Measurements from ENCODE around the gene PCMTD2. TPM values are rescaled to one million over a fixed set of nuclear protein-coding genes. Genes with fewer than 3 reads are reported as not detected.
A peak's percentile ranks its signal among the peaks of the same experiment; 100 is the strongest.
"Not testable (repeated sequence)": the region's sequence is repeated elsewhere in the genome, so short reads cannot be mapped to it uniquely, and the experiment has no call there.

The PCMTD2 gene
- polyA plus RNA-seq, 3 donors: 127 to 218 (median 160) TPM

DNA sequence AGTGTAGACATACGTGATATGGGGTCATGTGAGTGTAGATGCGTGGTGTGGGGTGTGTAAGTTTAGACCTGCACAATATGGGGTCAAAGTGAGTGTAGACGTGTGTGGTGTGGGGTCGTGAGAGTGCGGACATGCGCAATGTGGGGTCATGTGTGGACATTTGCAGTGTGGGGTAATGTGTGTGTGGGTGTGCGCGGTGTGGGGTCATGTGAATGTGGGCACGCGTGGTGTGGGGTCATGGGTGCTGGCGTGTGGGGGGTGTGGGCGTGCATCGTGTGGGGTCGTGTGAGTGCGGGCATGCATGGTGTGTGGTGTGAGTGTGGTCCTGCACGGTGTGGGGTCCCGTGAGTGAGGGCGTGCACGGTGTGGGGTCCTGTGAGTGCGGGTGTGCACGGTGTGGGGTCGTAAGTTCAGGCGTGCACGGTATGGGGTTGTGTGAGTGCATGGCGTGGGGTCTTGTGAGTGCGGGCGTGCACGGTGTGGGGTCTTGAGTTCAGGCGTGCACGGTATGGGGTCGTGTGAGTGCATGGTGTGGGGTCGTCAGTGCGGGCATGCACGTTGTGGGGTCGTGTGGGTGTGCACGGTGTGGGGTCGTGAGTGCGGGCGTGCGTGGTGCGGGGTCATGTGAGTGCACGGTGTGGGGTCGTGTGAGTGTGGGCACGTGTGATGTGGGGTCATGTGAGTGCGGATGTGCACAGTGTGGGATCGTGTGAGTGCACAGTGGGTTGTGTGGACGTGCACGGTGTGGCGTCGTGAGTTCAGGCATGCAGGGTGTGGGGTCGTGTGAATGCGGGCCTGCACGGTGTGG, 14.3 kb downstream of the PCMTD2 start:
- DNase-seq (ENCODE audit: extremely low read depth in 1 of 11, low read depth in 9 of 11, low spot score in 4 of 11): no peak

DNA sequence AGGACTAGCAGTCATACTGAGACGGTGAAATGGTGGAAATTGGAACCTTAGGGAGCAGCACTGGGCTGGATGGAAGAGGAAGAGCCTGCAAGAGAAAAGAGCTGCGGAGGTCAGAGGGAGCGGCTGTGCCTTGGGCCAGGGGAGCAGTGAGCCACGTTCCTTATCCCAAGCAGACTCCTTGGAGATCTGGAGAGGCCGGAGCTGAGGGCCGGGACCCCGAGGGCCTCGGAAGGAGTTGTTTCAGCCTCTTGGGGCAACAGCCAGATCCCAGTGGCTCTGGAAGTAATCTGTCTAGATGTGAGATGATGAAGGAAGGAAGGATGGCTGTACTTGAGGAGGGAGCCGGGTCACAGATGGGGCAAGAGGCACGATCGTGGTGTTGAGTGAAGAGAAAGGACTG, 16.1 kb downstream of the PCMTD2 start:
- DNase-seq (ENCODE audit: extremely low read depth in 1 of 11, low read depth in 9 of 11, low spot score in 4 of 11): no peak

DNA sequence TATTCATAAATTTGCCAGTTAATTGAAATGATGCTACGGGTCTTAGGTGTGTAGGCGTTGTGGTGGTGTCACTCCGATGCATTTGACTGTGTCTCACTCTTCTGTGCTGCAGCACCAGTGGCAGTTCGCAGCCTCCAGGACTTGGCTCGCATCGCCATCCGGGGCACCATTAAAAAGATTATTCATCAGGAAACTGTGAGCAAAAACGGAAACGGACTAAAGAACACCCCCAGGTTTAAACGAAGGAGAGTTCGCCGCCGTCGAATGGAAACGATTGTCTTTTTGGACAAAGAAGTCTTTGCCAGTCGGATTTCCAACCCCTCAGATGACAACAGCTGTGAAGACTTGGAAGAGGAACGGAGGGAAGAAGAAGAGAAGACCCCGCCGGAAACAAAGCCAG, 17.6 kb downstream of the PCMTD2 start:
- no peak for DNase-seq (ENCODE audit: extremely low read depth in 1 of 11, low read depth in 9 of 11, low spot score in 4 of 11)

DNA sequence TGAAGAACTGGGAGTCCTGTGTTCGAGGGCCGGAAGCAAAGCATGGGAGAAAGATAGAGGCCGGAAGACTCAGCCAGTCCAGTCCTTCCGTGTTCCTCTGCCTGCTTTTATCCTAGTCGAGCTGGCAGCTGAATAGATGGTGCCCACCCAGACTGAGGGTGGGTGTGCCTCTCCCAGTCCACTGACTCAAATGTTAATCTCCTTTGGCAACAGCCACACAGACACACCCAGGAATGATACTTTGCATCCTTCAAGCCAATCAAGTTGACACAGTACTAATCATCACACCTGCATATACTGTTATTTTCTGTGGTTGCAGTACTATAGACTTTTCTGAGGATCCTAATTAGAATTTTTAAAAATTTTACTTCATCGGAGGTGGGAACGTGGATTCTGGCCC, 21.3 kb downstream of the PCMTD2 start:
- DNase-seq (ENCODE audit: extremely low read depth in 1 of 11, low read depth in 9 of 11, low spot score in 4 of 11): no peak

DNA sequence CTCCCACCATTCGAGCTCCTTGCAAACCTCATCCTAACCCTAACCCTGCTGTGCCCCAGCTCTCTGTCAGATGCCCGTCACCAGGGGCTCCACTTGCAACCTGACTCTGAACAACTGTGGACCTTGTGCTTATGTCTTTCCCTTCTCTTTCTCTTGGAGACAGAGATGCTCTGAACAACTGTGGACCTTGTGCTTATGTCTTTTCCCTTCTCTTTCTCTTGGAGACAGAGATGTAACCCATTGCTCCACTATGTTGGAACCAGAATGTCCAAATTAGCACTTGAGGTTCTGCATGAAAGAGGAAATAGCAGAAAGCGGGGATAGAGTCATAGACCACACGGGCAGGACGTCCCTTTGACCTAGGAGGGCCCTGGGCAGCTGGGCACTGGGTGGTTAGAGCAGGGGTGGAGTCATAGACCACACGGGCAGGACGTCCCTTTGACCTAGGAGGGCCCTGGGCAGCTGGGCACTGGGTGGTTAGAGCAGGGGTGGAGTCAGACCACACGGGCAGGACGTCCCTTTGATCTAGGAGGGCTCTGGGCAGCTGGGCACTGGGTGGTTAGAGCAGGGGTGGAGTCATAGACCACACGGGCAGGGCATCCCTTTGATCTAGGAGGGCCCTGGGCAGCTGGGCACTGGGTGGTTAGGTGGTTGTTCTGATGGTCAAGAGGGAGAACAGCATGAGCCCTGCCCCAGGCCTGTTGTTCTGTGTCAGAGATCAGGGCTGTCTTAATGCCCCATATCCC, 22.2 kb downstream of the PCMTD2 start:
- DNase-seq (ENCODE audit: extremely low read depth in 1 of 11, low read depth in 9 of 11, low spot score in 4 of 11): no peak

DNA sequence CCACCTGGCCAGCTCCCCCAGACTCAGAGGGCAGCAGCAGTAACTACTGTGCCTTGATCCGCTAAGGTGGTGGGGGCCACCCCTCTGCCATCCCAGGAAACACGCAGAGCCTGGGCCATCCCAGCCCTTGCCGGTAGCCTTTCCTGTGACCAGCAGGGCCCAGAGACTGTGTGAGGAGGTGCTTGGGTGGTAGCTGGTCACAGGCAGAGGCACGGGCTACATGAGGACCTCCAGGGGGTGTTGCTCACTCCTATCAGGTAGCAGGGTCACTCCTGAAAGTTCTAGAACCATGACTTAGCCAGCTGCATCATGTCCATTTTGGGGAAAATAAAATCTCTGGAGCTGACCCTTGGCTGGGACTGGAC, 22.8 kb downstream of the PCMTD2 start:
- DNase-seq (ENCODE audit: extremely low read depth in 1 of 11, low read depth in 9 of 11, low spot score in 4 of 11): no peak

DNA sequence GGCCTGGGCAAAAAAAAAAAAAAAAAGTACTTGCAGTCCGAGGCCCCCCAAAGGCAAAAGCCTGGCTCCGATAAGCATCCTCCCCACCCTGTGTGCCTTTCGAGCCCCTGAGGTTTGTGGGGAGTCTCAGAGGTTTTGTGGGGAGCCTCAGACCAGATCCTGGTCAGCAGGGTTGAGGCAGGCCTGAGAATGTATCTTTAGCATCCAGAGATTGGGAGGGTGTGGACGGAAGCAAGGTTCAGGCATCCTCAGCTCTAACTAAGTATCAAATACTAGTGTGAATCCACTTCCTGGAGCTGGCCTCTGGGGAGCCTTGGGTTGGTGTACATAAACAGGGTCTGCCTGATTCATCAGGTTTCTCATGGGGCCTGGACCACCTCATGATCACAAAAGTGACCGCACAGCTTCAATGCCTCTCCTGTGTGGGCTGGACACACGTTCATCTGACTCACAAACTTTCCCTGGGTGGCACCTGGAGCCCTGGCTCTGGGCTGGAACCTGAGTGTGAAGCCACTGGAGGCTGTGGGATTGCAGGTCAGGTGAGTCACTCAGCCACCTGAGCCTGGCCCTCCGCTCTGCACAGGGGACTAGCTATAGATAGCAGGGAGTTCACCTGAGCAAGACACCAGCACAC, 24.4 kb downstream of the PCMTD2 start:
- no peak for DNase-seq (ENCODE audit: extremely low read depth in 1 of 11, low read depth in 9 of 11, low spot score in 4 of 11)

DNA sequence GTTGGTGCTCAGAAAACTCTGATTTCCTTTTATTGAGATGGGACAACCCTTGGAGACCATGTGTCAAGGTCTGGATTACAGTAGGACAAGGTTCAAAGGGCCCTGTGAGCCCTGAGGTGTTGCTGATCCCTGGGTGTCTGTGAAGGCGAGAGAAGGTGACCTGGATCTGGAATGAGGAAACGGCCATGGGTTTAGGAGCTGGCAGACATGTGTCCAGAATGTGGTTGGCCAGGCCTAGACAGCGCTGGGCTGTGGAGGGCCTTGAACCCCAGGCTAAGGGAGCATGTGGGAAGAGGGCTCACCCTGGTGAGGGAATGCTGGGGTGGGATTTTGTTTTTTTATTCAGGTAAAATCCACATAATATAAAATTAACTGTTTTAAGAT, 24.9 kb downstream of the PCMTD2 start:
- no peak for DNase-seq (ENCODE audit: extremely low read depth in 1 of 11, low read depth in 9 of 11, low spot score in 4 of 11)

DNA sequence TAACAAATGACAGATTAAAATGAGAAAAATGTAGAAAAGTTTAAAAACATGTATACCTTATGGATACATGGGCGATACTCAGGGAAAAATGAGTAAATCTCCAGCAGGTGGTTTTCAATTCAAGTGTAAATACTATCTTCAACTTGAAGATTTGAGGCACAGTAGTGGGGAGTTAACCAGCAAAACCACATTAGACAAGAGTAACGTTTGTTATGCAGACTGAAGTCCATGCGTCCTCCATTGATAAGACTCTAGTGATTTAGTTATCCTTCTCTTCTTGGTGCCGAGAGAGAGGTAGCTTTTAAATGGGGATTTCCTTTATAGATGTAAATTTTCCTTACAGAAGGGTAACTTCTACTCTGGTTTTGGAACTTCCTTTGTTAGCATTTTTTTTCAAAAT, 28.1 kb downstream of the PCMTD2 start:
- no peak for DNase-seq (ENCODE audit: extremely low read depth in 1 of 11, low read depth in 9 of 11, low spot score in 4 of 11)

DNA sequence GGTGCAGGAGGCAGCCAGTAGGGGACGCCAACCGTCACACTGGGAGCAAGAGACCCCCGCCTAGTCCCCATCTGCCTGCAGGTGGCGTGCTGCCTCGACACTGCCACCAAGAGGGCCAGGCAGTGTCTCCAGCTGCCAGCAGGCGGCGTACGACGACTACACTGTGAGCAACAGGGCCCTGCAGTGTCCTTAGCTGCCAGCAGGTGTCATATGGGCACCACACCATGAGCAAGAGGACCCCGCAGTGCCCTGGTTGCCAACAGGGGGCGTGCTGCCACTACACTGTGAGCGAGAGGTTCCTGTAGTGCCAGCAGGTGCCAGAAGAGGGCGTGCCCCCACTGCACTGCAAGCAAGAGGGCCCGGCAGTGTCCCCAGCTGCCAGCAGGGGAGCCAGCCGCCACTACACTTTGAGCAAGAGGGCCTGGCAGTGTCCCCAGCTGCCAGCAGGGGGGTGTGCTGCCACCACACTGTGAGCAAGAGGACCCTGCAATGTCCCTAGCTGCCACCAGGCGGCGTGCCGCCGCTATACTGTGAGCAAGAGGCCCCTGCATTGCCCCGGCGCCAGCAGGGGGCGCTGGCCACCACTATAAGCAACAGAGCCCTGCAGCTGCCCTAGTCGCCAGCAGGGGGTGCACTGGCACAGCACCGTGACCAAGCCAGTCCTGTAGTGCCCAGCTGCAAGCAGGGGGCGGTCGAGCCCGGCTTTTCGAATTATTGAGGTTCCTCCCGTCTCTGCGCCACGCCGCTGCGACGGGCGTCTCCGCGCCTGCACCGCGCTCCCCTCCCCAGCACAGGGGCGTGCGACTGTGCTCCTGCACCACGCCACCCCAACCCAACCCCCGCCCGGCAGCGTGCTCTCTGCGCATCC, 30.3 kb downstream of the PCMTD2 start:
- peak in 1 of 11 donors; percentile 1 for DNase-seq (ENCODE audit: extremely low read depth in 1 of 11, low read depth in 9 of 11, low spot score in 4 of 11)

DNA sequence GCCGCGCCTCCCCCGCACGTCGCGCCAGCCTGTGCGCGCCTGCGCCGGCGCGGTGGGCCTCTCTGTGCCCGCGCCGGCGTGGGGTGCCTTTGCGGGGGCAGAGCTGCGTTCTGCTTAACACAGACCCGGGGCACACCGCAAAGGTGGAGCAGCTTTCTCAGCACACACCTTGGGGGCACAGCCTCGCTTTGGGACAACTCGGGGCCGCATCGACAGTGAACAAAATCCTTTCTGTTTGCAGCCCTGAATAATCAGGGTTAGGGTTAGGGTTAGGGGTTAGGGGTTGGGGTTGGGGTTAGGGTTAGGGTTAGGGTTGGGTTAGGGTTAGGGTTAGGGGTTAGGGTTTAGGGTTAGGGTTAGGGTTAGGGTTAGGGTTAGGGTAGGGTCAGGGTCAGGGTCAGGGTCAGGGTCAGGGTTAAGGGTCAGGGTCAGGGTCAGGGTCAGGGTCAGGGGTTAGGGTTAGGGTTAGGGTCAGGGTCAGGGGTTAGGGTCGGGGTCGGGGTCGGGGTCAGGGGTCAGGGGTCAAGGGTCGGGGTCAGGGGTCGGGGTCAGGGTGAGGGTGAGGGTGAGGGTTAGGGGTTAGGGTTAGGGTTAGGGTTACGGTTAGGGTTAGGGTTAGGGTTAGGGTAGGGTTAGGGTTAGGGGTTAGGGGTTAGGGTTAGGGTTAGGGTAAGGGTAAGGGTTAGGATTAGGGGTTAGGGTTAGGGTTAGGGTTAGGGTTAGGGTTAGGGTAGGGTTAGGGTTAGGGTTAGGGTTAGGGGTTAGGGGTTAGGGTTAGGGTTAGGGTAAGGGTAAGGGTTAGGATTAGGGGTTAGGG, 31.1 kb downstream of the PCMTD2 start:
- not testable (repeated sequence) for DNase-seq (ENCODE audit: extremely low read depth in 1 of 11, low read depth in 9 of 11, low spot score in 4 of 11)

DNA sequence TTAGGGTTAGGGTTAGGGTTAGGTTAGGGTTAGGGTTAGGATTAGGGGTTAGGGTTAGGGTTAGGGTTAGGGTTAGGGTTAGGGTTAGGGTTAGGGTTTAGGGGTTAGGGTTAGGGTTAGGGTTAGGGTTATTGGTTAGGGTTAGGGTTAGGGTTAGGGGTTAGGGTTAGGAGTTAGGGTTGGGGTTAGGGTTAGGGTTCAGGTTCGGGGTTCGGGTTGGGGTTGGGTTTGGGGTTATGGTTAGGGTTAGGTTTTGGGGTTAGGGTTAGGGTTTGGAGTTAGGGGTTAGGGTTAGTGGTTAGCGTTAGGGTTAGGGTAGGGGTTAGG, 31.7 kb downstream of the PCMTD2 start:
- not testable (repeated sequence) for DNase-seq (ENCODE audit: extremely low read depth in 1 of 11, low read depth in 9 of 11, low spot score in 4 of 11)

DNA sequence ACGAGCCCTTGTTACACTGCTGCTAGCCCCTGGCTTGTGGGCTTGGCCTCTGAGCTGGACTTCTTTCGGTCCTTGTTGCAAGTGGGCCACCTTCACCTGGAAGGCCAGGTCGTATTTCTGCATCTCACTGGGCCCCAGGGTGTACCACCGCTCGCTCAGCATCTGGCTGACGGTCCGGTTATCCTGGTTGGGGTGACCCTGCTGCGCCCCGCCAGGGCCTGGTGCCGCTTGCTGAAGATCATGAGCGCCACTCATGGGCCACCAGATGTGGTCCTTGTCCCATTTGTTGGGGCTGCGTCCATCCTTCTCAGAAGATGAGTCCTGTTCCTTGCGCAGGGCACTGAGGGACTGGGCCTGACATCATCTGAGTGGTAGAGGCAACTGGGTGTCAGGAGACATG, 36.6 kb downstream of the PCMTD2 start:
- not testable (repeated sequence) for DNase-seq (ENCODE audit: extremely low read depth in 1 of 11, low read depth in 9 of 11, low spot score in 4 of 11)

DNA sequence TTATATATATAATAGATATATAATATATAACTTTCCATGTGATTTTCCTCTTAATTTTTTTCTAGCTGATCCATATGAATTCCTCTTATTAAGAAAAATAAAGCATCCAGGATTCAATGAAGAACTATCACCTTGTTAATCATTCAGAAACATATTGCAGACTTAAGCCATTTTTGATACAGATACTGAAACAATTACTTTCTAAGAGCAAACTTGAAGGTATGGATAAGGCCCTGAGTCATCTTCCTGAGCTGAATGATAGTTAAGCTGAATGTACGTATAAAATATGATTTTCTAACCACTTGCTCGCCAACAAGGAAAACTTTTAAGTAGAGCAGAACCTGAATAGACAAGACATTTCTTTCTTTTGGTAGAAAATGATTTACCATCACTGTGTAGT, 47.5 kb downstream of the PCMTD2 start:
- DNase-seq (ENCODE audit: extremely low read depth in 1 of 11, low read depth in 9 of 11, low spot score in 4 of 11): not testable (repeated sequence)

DNA sequence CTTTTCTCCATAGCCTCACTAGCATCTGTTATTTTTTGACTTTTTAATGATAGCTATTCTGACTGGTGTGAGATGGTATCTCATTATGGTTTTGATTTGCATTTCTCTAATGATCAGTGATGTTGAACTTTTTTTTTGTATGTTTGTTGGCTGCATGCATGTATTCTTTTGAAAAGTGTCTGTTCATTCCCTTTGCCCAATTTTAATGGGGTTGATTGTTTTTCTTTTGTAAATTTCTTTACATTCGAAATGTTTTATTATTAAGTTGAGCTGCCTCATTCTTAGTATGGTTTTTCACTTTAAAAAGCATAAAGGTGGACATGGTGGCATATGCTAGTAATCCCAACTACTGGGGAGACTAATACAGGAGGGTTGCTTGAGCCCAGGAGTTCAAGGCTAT, 58.2 kb downstream of the PCMTD2 start:
- not testable (repeated sequence) for DNase-seq (ENCODE audit: extremely low read depth in 1 of 11, low read depth in 9 of 11, low spot score in 4 of 11)

DNA sequence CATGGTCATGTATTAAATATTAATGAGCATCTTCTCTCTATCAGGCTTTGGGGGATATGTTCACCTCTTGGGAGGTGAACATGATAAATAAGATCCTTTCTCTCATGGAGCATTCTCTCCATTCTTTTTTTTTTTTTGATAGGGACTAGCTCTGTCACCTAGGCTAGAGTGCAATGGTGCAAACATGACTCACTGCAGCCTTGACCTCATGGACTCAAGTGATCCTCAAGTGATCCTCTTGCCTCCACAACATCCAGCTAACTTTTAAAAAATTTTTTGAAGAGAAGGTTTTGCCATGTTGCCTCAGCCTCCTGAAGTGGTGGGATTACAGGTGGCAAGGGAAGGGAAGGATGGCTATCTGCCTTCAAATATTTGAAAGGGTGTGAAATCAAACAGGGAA, 59.8 kb downstream of the PCMTD2 start:
- not testable (repeated sequence) for DNase-seq (ENCODE audit: extremely low read depth in 1 of 11, low read depth in 9 of 11, low spot score in 4 of 11)

DNA sequence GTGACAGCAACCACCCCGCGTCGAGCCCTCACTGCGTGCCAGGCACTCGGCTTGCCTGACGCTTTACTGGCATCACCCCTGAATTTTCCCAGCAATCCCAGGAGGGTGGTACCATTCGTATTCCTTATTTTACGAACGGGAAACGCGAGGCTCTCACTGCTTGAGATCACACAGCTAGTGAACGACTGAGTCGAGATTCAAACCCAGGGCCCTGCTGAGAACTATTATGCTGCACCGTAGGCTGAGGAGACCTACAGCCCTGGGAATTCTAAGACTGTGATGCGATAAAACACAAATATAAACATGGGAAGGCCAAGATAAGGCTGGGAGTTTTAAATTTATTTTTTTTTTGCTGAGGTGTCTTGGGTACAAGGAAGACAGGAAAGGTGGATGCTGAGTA, 60.3 kb downstream of the PCMTD2 start:
- DNase-seq (ENCODE audit: extremely low read depth in 1 of 11, low read depth in 9 of 11, low spot score in 4 of 11): not testable (repeated sequence)

DNA sequence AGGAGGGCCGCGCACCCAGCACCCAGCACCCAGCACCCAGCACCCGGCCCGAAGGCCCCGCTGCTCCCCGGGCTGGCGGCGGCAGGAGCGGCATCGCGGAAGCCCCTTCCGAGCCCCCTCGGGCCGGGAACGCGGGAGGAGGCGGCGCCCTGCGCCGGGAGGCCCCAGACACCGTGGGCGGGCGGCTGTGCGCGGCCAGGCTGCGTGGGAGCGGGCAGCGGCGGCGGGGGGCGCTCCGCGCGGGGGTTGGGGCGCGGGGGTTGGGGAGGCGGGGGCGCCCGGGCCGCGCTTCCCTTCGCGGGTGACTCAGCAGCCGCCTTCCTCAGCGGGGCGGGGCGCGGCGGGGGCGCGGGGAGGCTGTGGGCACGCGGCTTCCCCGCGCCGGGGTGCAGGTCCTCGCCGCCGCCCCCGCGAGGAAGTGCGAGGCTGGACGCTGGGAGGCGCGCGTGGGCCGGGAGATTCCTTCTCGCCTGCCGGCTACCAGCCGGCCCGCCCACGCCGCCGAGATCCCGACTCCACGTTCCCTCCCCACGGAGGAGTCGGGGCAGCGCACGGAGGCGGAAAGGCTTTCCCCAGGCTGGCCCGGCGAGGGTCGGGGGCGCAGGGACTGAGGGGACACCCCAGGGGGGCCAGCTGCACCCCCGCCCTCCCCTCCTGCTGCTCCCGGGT, 61.0 kb downstream of the PCMTD2 start:
- not testable (repeated sequence) for DNase-seq (ENCODE audit: extremely low read depth in 1 of 11, low read depth in 9 of 11, low spot score in 4 of 11)
